ENCODE results near the gene CCDC3.

Gene CCDC3

GRCh38 chr10:12916587-12916986, 84.9 kb downstream of the CCDC3 start:
- Histone ChIP-seq H3K4me3 (ENCODE audit: low read length) (no peak overlapping the region), H3K36me3 (ENCODE audit: insufficient read depth, low read length) (no peaks in the 10 kb centered on the region), H3K9ac (ENCODE audit: low read depth, low read length) (no peak overlapping the region), H3K4me1 (ENCODE audit: control insufficient read depth, insufficient read depth, low read length) (no peaks in the 10 kb centered on the region), H3K4me2 (ENCODE audit: low read length) (no peak overlapping the region), H3K9me3 (replicated peaks; ENCODE audit: low read length) (no peaks in the 10 kb centered on the region), H3K27me3 (ENCODE audit: control insufficient read depth, insufficient read depth, low read length) (no peaks in the 10 kb centered on the region)

GRCh38 chr10:12915637-12916168, 85.8 kb downstream of the CCDC3 start:
- Histone ChIP-seq H3K4me1 (ENCODE audit: control insufficient read depth, insufficient read depth, low read length) (no peaks in the 10 kb centered on the region), H3K4me2 (ENCODE audit: low read length) (no peak overlapping the region), H3K4me3 (ENCODE audit: low read length) (no peak overlapping the region), H3K9ac (ENCODE audit: low read depth, low read length) (no peak overlapping the region), H3K9me3 (replicated peaks; ENCODE audit: low read length) (no peaks in the 10 kb centered on the region), H3K36me3 (ENCODE audit: insufficient read depth, low read length) (no peaks in the 10 kb centered on the region), H3K27me3 (ENCODE audit: control insufficient read depth, insufficient read depth, low read length) (no peaks in the 10 kb centered on the region)

- H3K27me3 ChIP-seq (ENCODE audit: control insufficient read depth, insufficient read depth, low read length), result no peaks in the 10 kb centered on the region
- no peak overlapping the region for H3K4me3 ChIP-seq (ENCODE audit: low read length)
- no peaks in the 10 kb centered on the region for H3K9me3 ChIP-seq (replicated peaks; ENCODE audit: low read length)
- H3K36me3 ChIP-seq (ENCODE audit: insufficient read depth, low read length), result no peaks in the 10 kb centered on the region
- no peaks in the 10 kb centered on the region for H3K4me1 ChIP-seq (ENCODE audit: control insufficient read depth, insufficient read depth, low read length)
- no peak overlapping the region for H3K4me2 ChIP-seq (ENCODE audit: low read length)
- no peak overlapping the region for H3K9ac ChIP-seq (ENCODE audit: low read depth, low read length)
These were observed 87.4 kb downstream of the CCDC3 start for GRCh38 chr10:12914111-12914510.

GRCh38 chr10:12911795-12912194, 89.7 kb downstream of the CCDC3 start:
- Histone ChIP-seq H3K9me3 (replicated peaks; ENCODE audit: low read length) (no peaks in the 10 kb centered on the region), H3K27me3 (ENCODE audit: control insufficient read depth, insufficient read depth, low read length) (peaks cover 4% of the 10 kb centered on the region), H3K9ac (ENCODE audit: low read depth, low read length) (no peak overlapping the region), H3K4me2 (ENCODE audit: low read length) (no peak overlapping the region), H3K4me3 (ENCODE audit: low read length) (no peak overlapping the region), H3K36me3 (ENCODE audit: insufficient read depth, low read length) (no peaks in the 10 kb centered on the region), H3K4me1 (ENCODE audit: control insufficient read depth, insufficient read depth, low read length) (no peaks in the 10 kb centered on the region)

GRCh38 chr10:12910835-12911234, 90.7 kb downstream of the CCDC3 start:
- H3K36me3 ChIP-seq (ENCODE audit: insufficient read depth, low read length), result no peaks in the 10 kb centered on the region
- H3K4me2 ChIP-seq (ENCODE audit: low read length), result no peak overlapping the region
- H3K9me3 ChIP-seq (replicated peaks; ENCODE audit: low read length), result no peaks in the 10 kb centered on the region
- peaks cover 4% of the 10 kb centered on the region for H3K27me3 ChIP-seq (ENCODE audit: control insufficient read depth, insufficient read depth, low read length)
- no peak overlapping the region for H3K9ac ChIP-seq (ENCODE audit: low read depth, low read length)
- no peak overlapping the region for H3K4me3 ChIP-seq (ENCODE audit: low read length)
- no peaks in the 10 kb centered on the region for H3K4me1 ChIP-seq (ENCODE audit: control insufficient read depth, insufficient read depth, low read length)

- Histone ChIP-seq H3K4me1 (ENCODE audit: control insufficient read depth, insufficient read depth, low read length) (no peaks in the 10 kb centered on the region), H3K9ac (ENCODE audit: low read depth, low read length) (no peak overlapping the region), H3K4me2 (ENCODE audit: low read length) (no peak overlapping the region), H3K27me3 (ENCODE audit: control insufficient read depth, insufficient read depth, low read length) (peaks cover 4% of the 10 kb centered on the region), H3K9me3 (replicated peaks; ENCODE audit: low read length) (no peaks in the 10 kb centered on the region), H3K4me3 (ENCODE audit: low read length) (no peak overlapping the region), H3K36me3 (ENCODE audit: insufficient read depth, low read length) (no peaks in the 10 kb centered on the region)
These were observed 91.7 kb downstream of the CCDC3 start for GRCh38 chr10:12909836-12910185.

- no peaks in the 10 kb centered on the region for H3K36me3 ChIP-seq (ENCODE audit: insufficient read depth, low read length)
- no peaks in the 10 kb centered on the region for H3K9me3 ChIP-seq (replicated peaks; ENCODE audit: low read length)
- no peaks in the 10 kb centered on the region for H3K4me1 ChIP-seq (ENCODE audit: control insufficient read depth, insufficient read depth, low read length)
- no peak overlapping the region for H3K4me2 ChIP-seq (ENCODE audit: low read length)
- H3K4me3 ChIP-seq (ENCODE audit: low read length), result no peak overlapping the region
- no peak overlapping the region for H3K9ac ChIP-seq (ENCODE audit: low read depth, low read length)
- peaks cover 4% of the 10 kb centered on the region for H3K27me3 ChIP-seq (ENCODE audit: control insufficient read depth, insufficient read depth, low read length)
These were observed 92.2 kb downstream of the CCDC3 start for GRCh38 chr10:12909182-12909835.

GRCh38 chr10:12908773-12909172, 92.7 kb downstream of the CCDC3 start:
- H3K4me1 ChIP-seq (ENCODE audit: control insufficient read depth, insufficient read depth, low read length), result no peaks in the 10 kb centered on the region
- no peak overlapping the region for H3K9ac ChIP-seq (ENCODE audit: low read depth, low read length)
- H3K36me3 ChIP-seq (ENCODE audit: insufficient read depth, low read length), result no peaks in the 10 kb centered on the region
- H3K9me3 ChIP-seq (replicated peaks; ENCODE audit: low read length), result no peaks in the 10 kb centered on the region
- H3K27me3 ChIP-seq (ENCODE audit: control insufficient read depth, insufficient read depth, low read length), result peaks cover 4% of the 10 kb centered on the region
- no peak overlapping the region for H3K4me3 ChIP-seq (ENCODE audit: low read length)
- no peak overlapping the region for H3K4me2 ChIP-seq (ENCODE audit: low read length)

GRCh38 chr10:12907656-12908055, 93.9 kb downstream of the CCDC3 start:
- Histone ChIP-seq H3K9ac (ENCODE audit: low read depth, low read length) (no peak overlapping the region), H3K36me3 (ENCODE audit: insufficient read depth, low read length) (no peaks in the 10 kb centered on the region), H3K4me1 (ENCODE audit: control insufficient read depth, insufficient read depth, low read length) (no peaks in the 10 kb centered on the region), H3K27me3 (ENCODE audit: control insufficient read depth, insufficient read depth, low read length) (peaks cover 4% of the 10 kb centered on the region), H3K4me3 (ENCODE audit: low read length) (no peak overlapping the region), H3K9me3 (replicated peaks; ENCODE audit: low read length) (no peaks in the 10 kb centered on the region), H3K4me2 (ENCODE audit: low read length) (no peak overlapping the region)

- no peaks in the 10 kb centered on the region for H3K9me3 ChIP-seq (replicated peaks; ENCODE audit: low read length)
- H3K9ac ChIP-seq (ENCODE audit: low read depth, low read length), result no peak overlapping the region
- H3K4me2 ChIP-seq (ENCODE audit: low read length), result no peak overlapping the region
- no peaks in the 10 kb centered on the region for H3K4me1 ChIP-seq (ENCODE audit: control insufficient read depth, insufficient read depth, low read length)
- no peak overlapping the region for H3K4me3 ChIP-seq (ENCODE audit: low read length)
- H3K27me3 ChIP-seq (ENCODE audit: control insufficient read depth, insufficient read depth, low read length), result peaks cover 4% of the 10 kb centered on the region
- no peaks in the 10 kb centered on the region for H3K36me3 ChIP-seq (ENCODE audit: insufficient read depth, low read length)
These were observed 95.4 kb downstream of the CCDC3 start for GRCh38 chr10:12906051-12906541.

GRCh38 chr10:12905067-12905466, 96.4 kb downstream of the CCDC3 start:
- Histone ChIP-seq H3K4me1 (ENCODE audit: control insufficient read depth, insufficient read depth, low read length) (no peaks in the 10 kb centered on the region), H3K9ac (ENCODE audit: low read depth, low read length) (no peak overlapping the region), H3K4me2 (ENCODE audit: low read length) (no peak overlapping the region), H3K9me3 (replicated peaks; ENCODE audit: low read length) (no peaks in the 10 kb centered on the region), H3K4me3 (ENCODE audit: low read length) (no peak overlapping the region), H3K36me3 (ENCODE audit: insufficient read depth, low read length) (no peaks in the 10 kb centered on the region), H3K27me3 (ENCODE audit: control insufficient read depth, insufficient read depth, low read length) (peaks cover 4% of the 10 kb centered on the region)

- H3K9ac ChIP-seq (ENCODE audit: low read depth, low read length), result no peak overlapping the region
- H3K4me2 ChIP-seq (ENCODE audit: low read length), result no peak overlapping the region
- H3K27me3 ChIP-seq (ENCODE audit: control insufficient read depth, insufficient read depth, low read length), result peaks cover 2% of the 10 kb centered on the region
- H3K9me3 ChIP-seq (replicated peaks; ENCODE audit: low read length), result no peaks in the 10 kb centered on the region
- no peaks in the 10 kb centered on the region for H3K4me1 ChIP-seq (ENCODE audit: control insufficient read depth, insufficient read depth, low read length)
- no peak overlapping the region for H3K4me3 ChIP-seq (ENCODE audit: low read length)
- no peaks in the 10 kb centered on the region for H3K36me3 ChIP-seq (ENCODE audit: insufficient read depth, low read length)
These were observed 98.6 kb downstream of the CCDC3 start for GRCh38 chr10:12902851-12903358.
